ENCODE measurements around the gene NXPH4.

Gene NXPH4

GRCh38 chr12:57244312-57244696 lies 27.7 kb downstream of the NXPH4 start:
- no peak for DNase-seq

- DNase-seq: no peak
Measured at GRCh38 chr12:57247041-57247440, 30.4 kb downstream of the NXPH4 start.

DNA sequence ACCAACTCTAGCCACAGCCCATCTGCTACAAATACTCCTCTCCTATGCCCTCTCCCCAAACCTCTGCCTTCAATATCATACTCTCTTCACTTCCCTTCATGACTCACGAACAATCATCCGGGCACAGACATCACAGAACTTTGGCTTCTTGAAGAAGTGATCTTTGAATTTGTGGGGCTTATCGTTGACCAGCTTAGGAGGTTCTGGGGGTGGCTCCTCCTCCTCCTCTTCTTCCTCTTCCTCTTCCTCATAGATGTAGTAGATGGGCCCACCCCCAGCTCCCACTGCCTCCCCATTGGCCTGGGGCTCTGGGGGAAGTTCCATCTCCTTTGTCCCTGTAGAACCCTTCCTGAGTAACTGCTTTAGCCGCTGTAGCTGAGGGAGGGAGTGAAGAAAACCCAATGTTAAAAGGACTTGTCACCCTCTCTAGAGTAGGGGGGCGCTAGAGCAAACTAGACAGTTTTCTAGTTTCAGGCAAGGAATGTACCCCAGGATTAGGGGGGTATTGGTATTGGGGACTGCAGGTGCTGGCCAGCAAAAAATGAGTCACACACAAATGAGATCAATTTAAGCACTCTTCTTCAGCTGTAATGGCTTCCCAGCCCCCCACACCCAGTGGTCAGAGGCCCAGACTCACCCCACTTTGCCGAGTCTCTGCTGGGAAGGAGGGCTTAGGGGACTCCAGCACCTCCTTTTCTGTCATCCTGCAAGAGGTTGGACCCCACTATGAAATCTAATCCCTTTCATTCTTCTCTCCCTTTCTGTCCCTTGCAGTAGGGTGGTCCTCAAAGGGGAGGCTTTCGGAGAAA lies 32.5 kb downstream of the NXPH4 start:
- no peak for DNase-seq

DNA sequence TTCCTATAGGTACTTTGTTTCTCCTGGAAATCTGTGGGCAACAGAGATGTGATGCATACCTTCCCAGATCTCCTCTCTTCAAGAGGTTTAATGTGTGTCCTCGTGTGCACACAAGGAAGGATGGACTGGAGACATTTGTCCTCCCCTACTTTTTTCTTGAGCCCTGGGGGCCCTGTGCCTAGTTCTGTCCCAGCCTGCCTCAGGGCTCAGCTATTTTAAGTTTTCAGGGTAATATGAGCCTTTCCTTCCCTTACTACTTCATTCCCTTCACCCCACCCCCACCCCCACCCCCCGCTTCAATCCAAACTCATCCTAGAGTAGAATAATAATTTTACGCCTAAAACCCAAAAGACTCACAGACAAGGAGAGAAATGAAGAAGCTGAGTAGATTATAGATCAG lies 33.9 kb downstream of the NXPH4 start:
- DNase-seq: no peak

GRCh38 chr12:57250956-57251355 lies 34.4 kb downstream of the NXPH4 start, which contains the start of gene STAC3:
Gene STAC3, minus strand, starts transcription at chr12:57251187. Its CDS starts 1,551 bp downstream, at chr12:57249636.
- DNase-seq: no peak

- DNase-seq: no peak
Measured at GRCh38 chr12:57254506-57255280, 38.1 kb downstream of the NXPH4 start.

DNA sequence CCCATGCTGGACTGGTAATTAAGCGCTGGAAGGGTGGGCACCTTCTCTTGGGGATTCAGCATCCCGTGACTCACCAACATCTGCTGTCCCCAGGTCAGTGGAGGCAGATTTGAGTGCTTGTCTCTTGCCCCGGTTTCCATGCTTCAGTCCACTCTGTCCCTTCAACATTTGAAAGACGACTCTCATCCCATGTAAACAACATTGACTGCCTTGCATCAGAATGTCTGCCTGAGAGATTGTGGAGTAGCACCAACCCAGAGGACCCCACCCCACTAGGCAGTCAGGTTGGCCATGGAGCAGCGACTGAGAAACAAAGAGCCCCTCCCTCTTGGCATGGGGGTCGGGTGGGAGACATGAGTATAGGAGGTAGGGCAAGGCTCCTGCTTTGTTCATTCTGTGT lies 39.3 kb downstream of the NXPH4 start:
- DNase-seq: no peak

DNA sequence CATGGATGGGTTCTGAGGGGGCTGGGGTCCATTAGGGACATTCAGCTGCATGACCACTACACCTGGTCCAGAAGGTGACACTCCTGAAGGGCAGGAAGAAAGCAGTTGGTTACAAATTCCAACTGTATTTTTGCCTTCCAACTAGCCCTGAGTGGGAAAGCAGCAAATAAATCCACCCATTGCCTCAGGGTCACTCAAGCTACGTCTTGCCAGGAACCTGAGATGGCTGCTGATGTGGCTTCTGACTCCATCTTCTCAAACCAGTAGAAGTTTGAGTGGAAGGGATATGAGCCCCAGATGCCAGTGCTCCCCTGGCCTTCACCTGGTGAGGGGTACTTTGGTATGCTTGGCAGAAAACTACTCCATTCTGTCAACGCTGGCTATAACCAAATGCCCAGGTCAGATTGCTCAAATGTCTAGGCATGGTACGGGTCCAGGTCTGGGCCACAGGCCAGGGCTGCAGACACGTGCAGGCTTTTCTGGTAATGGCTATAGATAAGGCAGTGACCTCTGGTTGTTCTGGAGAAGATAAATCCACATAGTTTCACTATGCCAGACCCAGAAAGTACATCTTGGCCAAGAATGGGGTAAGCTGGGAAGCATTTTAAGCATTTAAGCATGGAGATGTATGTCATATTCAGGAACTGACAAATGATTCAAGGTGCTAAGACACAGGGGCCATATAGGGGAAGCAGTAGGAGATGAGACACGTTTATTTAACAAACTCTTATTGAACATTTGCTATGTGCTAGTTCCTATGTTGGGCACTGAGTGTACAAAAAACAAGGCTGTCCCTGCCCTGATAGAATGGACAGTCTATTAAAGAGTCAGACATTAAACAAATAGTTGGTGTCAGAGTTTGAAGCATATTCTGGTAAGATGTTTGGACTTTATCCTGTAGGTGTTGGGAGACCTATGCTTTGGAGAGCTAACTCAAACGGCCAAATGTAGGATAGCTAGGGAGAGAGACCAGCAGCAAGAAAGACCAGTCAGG lies 42.7 kb downstream of the NXPH4 start:
- no peak for DNase-seq

- DNase-seq: no peak
Measured at GRCh38 chr12:57260366-57260765, 43.8 kb downstream of the NXPH4 start.

GRCh38 chr12:57261428-57261865 lies 44.9 kb downstream of the NXPH4 start:
- DNase-seq: no peak

DNA sequence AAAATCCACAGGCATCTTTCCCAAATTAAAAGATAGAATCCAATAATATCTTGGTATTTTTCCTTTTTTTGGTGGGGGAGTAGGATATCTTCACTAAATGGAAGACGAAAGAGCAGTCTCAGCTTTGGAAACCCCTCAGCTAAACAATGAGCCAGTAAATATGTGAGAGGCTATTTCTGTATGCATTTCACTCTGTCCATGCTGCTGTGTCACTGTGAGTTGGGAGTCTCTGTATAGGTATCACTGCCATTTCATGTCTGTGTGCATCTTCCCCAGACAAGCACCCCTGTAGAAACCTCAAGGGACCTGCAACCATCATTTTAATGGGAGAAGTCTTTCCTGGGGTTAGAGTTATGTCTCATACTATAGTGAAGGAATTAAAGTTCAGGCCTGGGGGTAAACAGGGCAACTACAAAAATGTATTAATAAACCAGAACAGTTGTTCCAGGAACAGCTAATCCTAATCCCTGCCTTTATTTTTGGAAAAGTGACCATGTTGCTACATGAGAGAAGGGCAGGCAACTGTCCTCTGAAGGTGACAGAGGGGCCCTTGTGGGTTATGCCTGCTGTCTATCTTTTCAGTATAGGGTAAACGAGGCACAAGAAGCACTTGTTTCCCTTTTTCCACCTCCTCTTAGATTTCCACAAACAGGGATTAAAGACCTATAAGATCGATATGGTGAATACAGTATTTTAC lies 45.7 kb downstream of the NXPH4 start:
- DNase-seq: no peak

DNA sequence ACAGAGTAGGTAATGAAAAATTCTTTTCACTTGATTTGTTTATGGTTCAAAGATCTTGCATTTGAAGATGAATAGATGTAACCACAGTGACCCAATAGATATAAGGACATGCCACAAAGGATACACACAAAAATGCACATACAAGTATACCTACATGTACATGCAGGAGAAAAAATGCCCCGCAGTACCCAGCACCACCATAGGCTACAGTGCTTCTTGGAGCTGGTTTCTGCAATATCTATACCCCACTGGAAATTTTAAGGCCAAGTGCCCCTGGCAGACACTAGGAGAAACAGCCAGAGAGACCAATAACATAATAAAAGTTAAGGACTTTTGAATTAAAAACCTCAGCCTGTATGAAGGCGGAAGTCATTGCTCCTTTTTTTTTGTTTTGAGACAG lies 46.5 kb downstream of the NXPH4 start:
- DNase-seq: no peak

GRCh38 chr12:57266681-57267080 lies 50.1 kb downstream of the NXPH4 start:
- no peak for DNase-seq

DNA sequence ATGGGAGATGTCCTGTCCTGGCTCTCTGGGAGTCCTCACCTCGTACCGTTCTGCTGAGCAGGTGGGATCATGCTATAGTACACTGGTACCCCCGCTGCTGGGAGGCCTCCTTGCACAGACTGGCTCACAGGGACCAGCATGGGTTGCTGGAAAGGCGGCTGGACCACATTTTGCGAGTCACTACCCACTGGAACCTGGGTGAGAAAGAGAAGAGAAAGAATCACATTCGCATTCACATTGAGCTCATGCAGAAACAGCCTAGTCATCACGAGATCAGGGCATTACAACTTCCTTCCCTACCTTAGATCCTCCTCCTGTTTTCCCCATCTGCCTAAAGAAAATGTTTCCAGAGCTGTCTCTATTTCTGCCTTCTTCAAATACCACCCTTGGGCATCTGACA lies 51.7 kb downstream of the NXPH4 start:
- no peak for DNase-seq

- no peak for DNase-seq
Measured at GRCh38 chr12:57270966-57271470, 54.4 kb downstream of the NXPH4 start.

GRCh38 chr12:57272337-57273151 lies 56.0 kb downstream of the NXPH4 start:
- DNase-seq: no peak

DNA sequence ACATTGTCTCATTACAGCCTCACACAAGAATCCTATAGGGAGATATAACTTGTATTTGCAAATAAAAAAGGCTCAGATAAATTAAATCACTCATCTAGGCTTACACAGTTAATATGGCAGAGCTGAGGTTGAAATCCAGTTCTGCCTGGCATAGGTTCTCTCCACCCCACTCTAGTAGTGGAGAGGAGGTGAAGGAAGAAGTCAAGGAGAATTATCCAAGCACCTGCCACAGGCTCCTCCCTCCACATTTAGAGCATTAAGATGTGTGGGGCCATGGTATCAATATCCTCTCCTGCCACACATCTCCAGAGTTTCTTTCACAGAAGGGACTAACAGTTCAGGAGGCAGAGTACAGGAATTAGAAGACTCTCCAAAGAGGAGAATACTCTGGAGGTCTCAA lies 56.9 kb downstream of the NXPH4 start:
- DNase-seq: no peak
